ENCODE data around the gene NAV3.

Gene NAV3

GRCh38 chr12:78185109-78185508 lies 354.4 kb downstream of the NAV3 start:
- no peak for DNase-seq (ENCODE audit: low read depth in 2 of 2)

GRCh38 chr12:78185651-78186050 lies 355.0 kb downstream of the NAV3 start:
- no peak for DNase-seq (ENCODE audit: low read depth in 2 of 2)

GRCh38 chr12:78186670-78187069 lies 356.0 kb downstream of the NAV3 start:
- no peak for DNase-seq (ENCODE audit: low read depth in 2 of 2)

DNA sequence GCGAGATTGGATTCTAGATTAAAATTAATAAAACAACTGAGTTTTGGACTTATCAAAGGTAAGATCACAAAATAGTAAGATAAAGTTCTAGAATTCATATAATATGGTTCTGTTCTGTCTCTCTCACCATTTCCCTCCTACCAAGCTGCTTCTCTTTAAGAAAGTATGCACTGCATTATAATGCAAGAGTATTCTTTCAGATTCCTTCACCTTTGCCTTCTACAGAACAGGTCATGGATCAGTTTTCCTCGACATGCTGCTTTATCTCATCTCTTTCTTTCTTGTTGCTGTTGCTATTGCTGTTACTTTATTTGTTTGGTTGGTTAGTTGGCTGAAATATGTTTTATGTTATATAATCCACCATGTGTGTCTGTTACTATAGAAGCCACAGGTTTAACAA lies 357.0 kb downstream of the NAV3 start:
- no peak for DNase-seq (ENCODE audit: low read depth in 2 of 2)

DNA sequence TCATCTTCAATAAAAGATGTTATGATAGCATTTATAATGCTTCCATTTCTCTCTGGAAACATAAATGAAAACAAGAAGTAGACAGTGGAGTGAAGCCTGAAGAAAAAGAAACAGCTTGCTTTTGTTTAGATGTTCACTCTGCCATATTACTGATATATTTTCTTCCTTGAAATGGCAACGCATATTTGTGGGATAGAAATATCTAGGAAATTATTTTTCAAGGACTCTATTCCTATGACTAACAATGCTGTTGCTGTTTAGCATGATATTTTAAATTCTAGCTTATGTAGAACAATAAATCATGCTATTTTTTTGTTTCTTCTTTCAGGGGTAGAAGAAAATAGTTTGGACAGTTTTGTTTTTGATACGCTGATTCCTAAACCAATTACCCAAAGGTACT lies 359.0 kb downstream of the NAV3 start:
- DNase-seq (ENCODE audit: low read depth in 2 of 2) = no peak

DNA sequence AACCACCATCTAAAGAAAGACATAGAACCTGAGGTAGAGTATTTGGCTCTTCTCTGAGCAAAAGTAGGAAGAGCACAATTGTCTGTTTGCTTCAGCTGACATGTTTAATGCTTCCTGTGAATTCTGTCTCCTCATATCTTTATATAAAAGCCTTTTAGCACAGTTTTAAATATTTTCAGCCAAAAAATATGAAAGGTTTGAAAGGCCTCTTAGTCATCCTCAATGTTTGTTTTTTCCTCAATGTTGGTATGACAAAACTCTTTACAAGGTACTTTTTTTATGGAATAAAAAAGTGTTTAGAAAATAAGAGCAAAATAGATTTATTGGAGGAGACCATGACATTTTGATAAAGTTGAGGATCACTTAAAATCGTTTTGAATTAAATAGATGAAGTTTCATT lies 360.9 kb downstream of the NAV3 start:
- DNase-seq (ENCODE audit: low read depth in 2 of 2) = no peak

DNA sequence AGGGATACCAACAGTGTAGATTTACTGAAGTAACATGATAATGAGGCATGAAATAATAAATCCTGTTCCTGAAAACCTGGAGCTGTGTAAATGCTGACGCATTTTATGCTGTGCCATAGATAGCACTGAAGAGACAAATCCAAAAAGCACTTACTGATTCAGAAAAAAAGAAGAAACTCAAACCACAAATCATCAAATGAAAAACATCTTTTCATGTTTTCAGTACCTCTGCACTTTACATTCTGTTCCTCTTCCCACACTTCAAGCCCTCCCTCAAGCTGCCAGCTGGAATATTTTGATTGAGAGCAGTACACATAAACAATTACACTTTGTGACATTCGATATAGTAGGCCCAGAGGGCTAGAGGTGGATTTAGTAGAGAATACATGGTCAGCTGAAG lies 362.3 kb downstream of the NAV3 start:
- DNase-seq (ENCODE audit: low read depth in 2 of 2) = no peak

- DNase-seq (ENCODE audit: low read depth in 2 of 2) = no peak
Measured at GRCh38 chr12:78194448-78194847, 363.8 kb downstream of the NAV3 start.

DNA sequence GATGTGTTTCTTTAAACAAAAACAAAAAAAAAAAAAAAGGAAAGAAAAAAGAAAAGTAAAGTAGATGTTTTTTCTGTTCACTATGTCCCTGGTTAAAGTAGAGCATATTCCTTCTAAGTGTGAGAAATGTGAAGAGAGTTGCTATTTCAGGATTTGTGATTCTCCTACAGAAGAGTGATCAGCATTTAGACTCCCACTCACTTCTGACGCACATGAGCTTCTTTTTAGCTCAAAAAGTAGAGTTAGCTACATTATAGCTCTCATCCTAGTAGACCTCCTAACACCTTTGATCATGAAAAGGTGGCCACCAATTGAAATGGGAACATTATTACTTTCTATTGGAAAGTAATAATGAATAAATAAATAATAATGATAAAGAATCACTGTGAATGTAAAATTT lies 368.2 kb downstream of the NAV3 start:
- no peak for DNase-seq (ENCODE audit: low read depth in 2 of 2)

- DNase-seq (ENCODE audit: low read depth in 2 of 2) = no peak
Measured at GRCh38 chr12:78199926-78200325, 369.2 kb downstream of the NAV3 start.

- no peak for DNase-seq (ENCODE audit: low read depth in 2 of 2)
Measured at GRCh38 chr12:78204926-78205325, 374.2 kb downstream of the NAV3 start.

- no peak for DNase-seq (ENCODE audit: low read depth in 2 of 2)
Measured at GRCh38 chr12:78208092-78208491, 377.4 kb downstream of the NAV3 start.

- no peak for DNase-seq (ENCODE audit: low read depth in 2 of 2)
Measured at GRCh38 chr12:78209846-78210505, 379.3 kb downstream of the NAV3 start.

DNA sequence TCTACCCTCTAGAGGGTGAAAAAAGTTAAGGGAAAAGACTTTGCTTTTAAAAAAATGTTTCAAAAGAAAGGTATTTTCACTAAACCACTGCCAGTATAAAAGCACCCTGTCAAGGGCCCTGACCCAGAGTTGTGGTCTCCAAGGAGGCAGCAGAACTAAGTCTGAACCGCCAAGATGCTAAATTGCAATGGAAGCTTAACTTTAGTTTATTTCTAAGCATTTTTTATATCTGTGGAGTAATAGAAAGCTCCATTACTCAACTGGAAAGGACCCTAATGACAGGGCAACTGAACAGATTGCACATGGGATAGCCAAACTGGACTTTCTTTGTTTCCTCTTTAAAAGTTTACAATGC lies 379.8 kb downstream of the NAV3 start:
- no peak for DNase-seq (ENCODE audit: low read depth in 2 of 2)

DNA sequence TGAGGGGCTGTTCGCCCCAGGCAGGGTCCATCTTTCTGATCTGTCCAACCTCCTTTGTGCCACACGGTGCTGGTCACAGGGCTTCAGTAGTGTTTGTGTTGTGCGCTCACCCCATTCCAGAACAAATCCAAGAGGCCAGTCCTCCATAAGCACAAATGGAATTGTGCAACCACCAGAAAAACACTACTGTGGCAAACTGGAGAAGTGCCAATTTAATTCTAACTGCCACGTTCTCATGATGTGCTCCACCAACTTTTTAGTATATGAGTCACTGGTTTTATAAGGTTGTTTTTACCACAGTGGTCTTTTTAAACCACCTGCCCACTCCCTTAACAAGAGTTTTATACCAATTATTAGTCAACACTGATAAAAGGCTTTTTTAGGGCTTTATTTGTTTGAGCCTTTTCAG lies 380.2 kb downstream of the NAV3 start:
- DNase-seq (ENCODE audit: low read depth in 2 of 2) = no peak

DNA sequence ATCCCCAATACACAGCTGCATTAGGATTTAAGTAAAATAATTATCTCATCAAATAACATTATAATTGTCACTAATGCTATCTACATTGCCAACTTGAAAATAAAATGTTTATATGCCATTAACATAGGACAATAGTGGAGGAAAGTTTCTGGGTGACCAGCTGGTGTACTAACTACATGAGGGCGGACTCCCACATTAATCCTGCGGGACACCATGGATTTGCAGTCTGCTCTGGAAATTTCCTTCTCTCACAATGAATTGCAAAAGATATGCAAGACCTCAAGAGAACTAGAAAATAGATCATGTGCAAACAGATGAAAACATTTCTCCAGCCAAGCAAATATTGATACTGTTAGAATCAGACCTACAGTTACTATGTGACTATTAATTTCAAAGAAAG lies 390.1 kb downstream of the NAV3 start:
- no peak for DNase-seq (ENCODE audit: low read depth in 2 of 2)

- DNase-seq (ENCODE audit: low read depth in 2 of 2) = no peak
Measured at GRCh38 chr12:78224154-78224553, 393.5 kb downstream of the NAV3 start.

GRCh38 chr12:78226763-78227162 lies 396.1 kb downstream of the NAV3 start:
- DNase-seq (ENCODE audit: low read depth in 2 of 2) = no peak

DNA sequence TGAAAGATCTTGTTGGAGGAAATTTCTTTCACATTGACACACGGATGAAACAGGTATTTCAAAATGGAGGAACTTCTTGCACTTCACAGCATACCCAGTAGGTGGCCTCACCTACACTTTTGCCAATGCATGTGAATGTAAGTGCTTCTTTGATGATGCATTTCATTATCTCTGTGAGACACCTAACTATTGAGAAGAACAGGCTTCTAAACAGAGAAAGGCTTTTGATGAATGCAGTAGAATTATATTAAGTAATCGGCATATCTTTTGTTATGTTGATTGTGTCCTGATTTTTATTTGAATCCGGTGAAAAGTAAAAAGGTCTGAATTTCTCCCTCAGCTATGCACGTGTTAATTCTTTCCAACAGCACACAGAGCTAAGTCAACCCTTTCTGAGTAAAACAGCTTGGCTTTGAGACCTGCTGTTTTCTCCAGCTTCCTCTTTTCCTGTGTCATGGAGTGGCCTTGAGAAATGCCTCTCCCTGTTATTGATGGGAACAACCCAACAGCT lies 399.0 kb downstream of the NAV3 start:
- DNase-seq (ENCODE audit: low read depth in 2 of 2) = no peak

DNA sequence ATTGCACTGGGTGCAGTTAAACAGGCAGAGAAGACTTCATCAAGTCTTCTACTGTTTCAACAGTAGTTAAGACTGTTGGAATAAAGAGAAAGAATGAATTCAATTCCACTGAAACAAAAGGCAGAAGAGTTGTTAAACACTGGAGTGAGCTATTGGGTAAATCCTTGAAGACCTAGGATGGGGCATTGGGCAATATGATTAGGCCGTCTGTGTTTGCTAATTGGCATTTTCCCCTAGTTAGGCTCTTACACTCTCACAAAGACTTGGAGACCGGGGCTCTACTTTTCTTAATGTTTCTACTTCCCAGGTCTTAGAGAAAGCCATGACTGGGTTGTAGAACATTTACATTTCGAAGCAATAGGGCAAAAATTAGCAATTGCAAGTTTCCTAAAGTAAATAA lies 402.1 kb downstream of the NAV3 start:
- DNase-seq (ENCODE audit: low read depth in 2 of 2) = no peak

DNA sequence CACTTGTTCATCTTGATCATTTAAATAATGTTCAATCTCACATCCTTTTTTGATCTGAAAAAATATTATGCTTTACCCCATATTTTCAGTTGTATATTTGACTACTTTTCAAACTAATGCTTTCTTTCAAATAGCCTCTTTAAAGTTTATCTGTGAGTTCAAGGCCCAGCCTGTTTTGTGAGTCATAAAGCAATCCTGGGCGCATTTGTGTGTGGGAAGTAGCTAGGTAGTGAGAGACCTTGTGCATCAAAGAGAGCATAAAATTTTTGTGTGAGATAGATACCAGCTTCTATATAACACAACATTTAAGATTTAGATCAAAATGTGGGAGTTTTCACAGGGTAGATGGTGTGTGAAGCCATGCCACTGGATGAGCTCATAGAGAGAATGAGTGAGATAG lies 405.6 kb downstream of the NAV3 start:
- DNase-seq (ENCODE audit: low read depth in 2 of 2) = no peak

DNA sequence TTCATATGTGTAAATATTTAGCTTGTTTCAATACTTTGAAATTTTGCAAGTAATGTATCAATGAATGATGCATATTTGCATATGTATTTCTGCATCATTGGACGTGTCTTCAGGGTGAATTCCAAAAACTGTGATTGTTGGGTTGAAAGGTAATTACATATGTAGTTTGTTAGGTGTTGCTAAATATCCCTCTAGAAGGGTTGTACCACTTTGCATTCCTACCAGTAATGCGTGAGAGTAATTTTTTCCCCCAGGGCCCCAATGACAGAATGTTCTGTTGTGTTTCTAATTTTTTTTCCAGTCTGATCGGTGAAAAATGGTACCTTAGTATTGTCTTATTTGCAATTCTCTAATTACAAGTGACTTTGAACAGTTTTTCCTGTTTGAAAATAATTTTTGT lies 408.9 kb downstream of the NAV3 start:
- no peak for DNase-seq (ENCODE audit: low read depth in 2 of 2)

DNA sequence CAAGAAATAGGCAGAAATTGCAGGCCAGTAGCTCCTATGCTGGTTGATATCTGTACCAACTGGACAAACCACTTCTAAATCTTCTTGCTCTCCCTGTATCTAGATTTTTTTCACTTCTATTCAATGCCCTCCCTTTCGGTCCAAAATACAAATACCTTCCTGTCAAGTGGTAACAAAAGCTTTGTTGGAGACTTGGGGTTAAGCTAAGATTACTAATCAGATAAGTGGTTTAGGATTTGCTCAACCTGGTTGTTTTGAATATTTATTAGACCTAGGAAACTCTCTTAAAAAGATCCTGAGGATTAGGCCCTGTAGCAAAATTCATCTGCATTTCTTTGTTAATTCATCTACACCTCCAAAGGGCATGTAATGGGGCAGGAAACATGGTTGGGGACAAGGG lies 410.1 kb downstream of the NAV3 start:
- no peak for DNase-seq (ENCODE audit: low read depth in 2 of 2)

- DNase-seq (ENCODE audit: low read depth in 2 of 2) = no peak
Measured at GRCh38 chr12:78241446-78241845, 410.8 kb downstream of the NAV3 start.
